GM12875 (cell line): ENCODE results near the gene ARMC12.

Experiments
- H3K4me3 ChIP-seq: one replicate; pipeline ENCODE4 v1.5.1; 2011; ENCODE audit warnings: low read depth, low read length, control low read depth
- CTCF ChIP-seq: IDR thresholded peaks from 2 replicates; pipeline ENCODE4 v1.5.1; 2011; ENCODE audit warnings: low read depth, mild to moderate bottlenecking, control low read depth, inconsistent platforms, low read length, moderate library complexity, borderline replicate concordance; ENCODE audit not compliant: insufficient read depth

Gene ARMC12

GRCh38 chr6:35759426-35759825, 22.6 kb downstream of the ARMC12 start:
- no peak overlapping the region for H3K4me3 ChIP-seq
- no peak for TF ChIP-seq CTCF

GRCh38 chr6:35765739-35766138, 28.9 kb downstream of the ARMC12 start:
- H3K4me3 ChIP-seq = no peak overlapping the region

GRCh38 chr6:35769211-35769610, 32.4 kb downstream of the ARMC12 start:
- no peak overlapping the region for H3K4me3 ChIP-seq
- no peak for TF ChIP-seq CTCF

More at GRCh38 chr6:35765739-35766138, 28.9 kb downstream of the ARMC12 start:
- no peak for TF ChIP-seq CTCF

GRCh38 chr6:35771343-35771627, 34.5 kb downstream of the ARMC12 start:
- H3K4me3 ChIP-seq = no peak overlapping the region
- no peak for TF ChIP-seq CTCF

- no peak for TF ChIP-seq CTCF
- no peak overlapping the region for H3K4me3 ChIP-seq
Observed at GRCh38 chr6:35774116-35774794, 37.4 kb downstream of the ARMC12 start.

- no peak overlapping the region for H3K4me3 ChIP-seq
- no peak for TF ChIP-seq CTCF
Observed at GRCh38 chr6:35775031-35775430, 38.2 kb downstream of the ARMC12 start.

GRCh38 chr6:35776364-35777215, 39.8 kb downstream of the ARMC12 start, which contains the start of gene CLPSL2:
TSS of gene CLPSL2 (plus strand) at chr6:35776598. CDS start at chr6:35776619, 21 bp downstream.
- H3K4me3 ChIP-seq = no peak within 1 kb of the TSS
- TF ChIP-seq CTCF = no peak
